ENCODE results near the gene ACY1. TPM values are rescaled to one million over a fixed set of nuclear protein-coding genes. Genes with fewer than 3 reads are reported as not detected.
A peak's percentile ranks its signal among the peaks of the same experiment; 100 is the strongest.

ACY1 gene
- total RNA-seq, 1 experiment from 2014 or later = 62.6 TPM

DNA sequence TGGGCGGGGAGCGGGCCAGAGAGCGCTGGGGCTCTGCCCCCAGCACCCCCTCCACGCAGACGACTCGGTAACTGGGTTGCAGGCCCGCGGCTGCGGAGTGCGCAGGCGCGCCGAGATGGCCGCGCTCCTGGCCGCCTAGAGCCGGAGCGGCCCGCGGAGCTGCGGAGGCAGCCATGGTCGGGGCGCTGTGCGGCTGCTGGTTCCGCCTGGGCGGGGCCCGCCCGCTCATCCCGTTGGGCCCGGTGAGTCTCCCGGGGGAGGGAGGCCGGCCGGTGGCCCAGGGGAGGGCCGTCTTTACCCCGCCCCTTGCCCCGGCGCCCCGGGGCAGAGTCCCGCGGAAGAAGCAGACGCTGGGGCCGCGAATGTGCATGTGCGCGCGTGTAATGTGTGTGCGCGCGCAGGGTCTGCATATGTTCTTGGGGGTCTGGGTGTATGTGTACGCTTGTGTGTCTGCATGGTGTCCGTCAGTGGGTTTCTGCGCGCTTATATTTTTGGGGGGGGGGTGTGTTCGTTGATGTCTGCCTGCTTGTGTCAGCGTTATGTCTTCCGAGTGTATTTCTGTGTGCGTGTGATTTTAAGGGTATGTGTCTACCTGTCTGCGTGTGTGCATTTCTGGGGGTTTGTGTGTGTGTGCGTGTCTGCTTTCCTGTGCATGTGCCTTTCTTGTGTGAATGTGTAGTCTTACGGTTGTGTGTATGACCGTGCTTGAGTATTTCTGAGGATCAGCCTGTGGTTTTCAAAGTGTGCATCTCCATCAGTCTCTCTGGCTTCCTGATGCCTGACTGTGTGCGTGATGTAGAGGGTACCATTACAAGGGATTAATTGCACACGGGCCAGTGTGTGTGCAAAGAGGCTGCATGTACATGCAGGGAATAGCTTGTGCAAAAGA lies 8.1 kb upstream of the ACY1 start, which contains the start of gene ABHD14A:
Gene ABHD14A, plus strand, starts transcription at position 102 of the 889 bp plus-strand sequence. Its CDS starts 72 bp downstream, at position 174.
- WGBS (ENCODE audit: extremely low coverage, insufficient read length, low lambda C conversion rate) = no CpG with 5 or more reads among the region's 63 CpGs
- no peaks in the 10 kb centered on the region; a peak in 3 of 7 replicates for H3K36me3 Mint-ChIP-seq (ENCODE audit: insufficient read depth in 1 of 3, low read depth in 3 of 3)

More for the DNA sequence above, 8.1 kb upstream of the ACY1 start, which contains the start of gene ABHD14A:
- Histone ChIP-seq H3K56ac (ENCODE audit: insufficient read length, low read depth, low read length) (no peak within 1 kb of the TSS), H3K9me3 (ENCODE audit: control insufficient read depth, low read depth, low read length) (no peaks in the 10 kb centered on the region), H4K8ac (replicated peaks; ENCODE audit: insufficient read length, low read depth, low read length) (no peak within 1 kb of the TSS), H2BK15ac (ENCODE audit: low read depth, low read length) (no peak within 1 kb of the TSS), H3K4ac (ENCODE audit: low read depth, low read length) (no peak within 1 kb of the TSS), H2BK5ac (ENCODE audit: insufficient read length, low read length) (no peak within 1 kb of the TSS), H4K91ac (ENCODE audit: insufficient read length, low read depth, low read length) (no peak within 1 kb of the TSS), H3K27me3 (ENCODE audit: insufficient read depth, low read length) (peaks cover 7% of the 10 kb centered on the region; the same call in 1 of the 2 replicates), H4K20me1 (ENCODE audit: control insufficient read depth, insufficient read depth, insufficient read length) (peaks cover 3% of the 10 kb centered on the region), H3T11ph (ENCODE audit: low read length) (no peak within 1 kb of the TSS), H3K4me1 (ENCODE audit: insufficient read depth, low read length) (peaks cover 9% of the 10 kb centered on the region; the same call in 1 of the 2 replicates), H3K14ac (ENCODE audit: insufficient read depth, low read length) (no peak within 1 kb of the TSS), H3K9ac (ENCODE audit: extremely low read depth, insufficient read length, low read length) (no peak within 1 kb of the TSS), H3K27ac (ENCODE audit: insufficient read length, low read depth, low read length) (no peak within 1 kb of the TSS), H2BK20ac (ENCODE audit: low read depth, low read length, poor library complexity, severe bottlenecking) (no peak within 1 kb of the TSS), H3K4me2 (ENCODE audit: insufficient read depth, insufficient read length, low read length) (peak within 1 kb of the TSS; percentile 64), H2BK120ac (ENCODE audit: low read depth, low read length, poor library complexity, severe bottlenecking) (no peak within 1 kb of the TSS), H3K23me2 (ENCODE audit: insufficient read length, low read depth, low read length, poor library complexity, severe bottlenecking) (peaks cover 10% of the 10 kb centered on the region), H2AK5ac (ENCODE audit: insufficient read length, low read length) (no peak within 1 kb of the TSS), H2BK12ac (ENCODE audit: insufficient read length, low read depth, low read length) (no peak within 1 kb of the TSS), H3K18ac (ENCODE audit: insufficient read length, low read depth, low read length) (peak within 1 kb of the TSS; percentile 30), H2AFZ (ENCODE audit: low read length) (no peak within 1 kb of the TSS), H3K23ac (ENCODE audit: insufficient read length, low read depth, low read length) (no peak within 1 kb of the TSS), H3K79me2 (ENCODE audit: insufficient read depth, low read length) (no peaks in the 10 kb centered on the region), H3K79me1 (ENCODE audit: insufficient read depth, low read depth, low read length, poor library complexity, severe bottlenecking) (no peaks in the 10 kb centered on the region), H4K5ac (ENCODE audit: insufficient read length, low read depth, low read length) (no peak within 1 kb of the TSS)
- Mint-ChIP-seq H3K27me3 (ENCODE audit: low read depth) (peaks cover 34% of the 10 kb centered on the region), H3K27ac (peak within 1 kb of the TSS in 1 of 3 experiments; percentile 90; a peak in 2 of 7 replicates), H3K4me1 (peaks cover 15 to 27% of the 10 kb centered on the region in 2 experiments), H3K4me3 (peak within 1 kb of the TSS; percentile 87), H3K9me3 (no peaks in the 10 kb centered on the region)
- peak; percentile 68 for DNase-seq
- no peak for TF ChIP-seq CTCF (conservative IDR thresholded peaks at IDR 0.05)

Data from H9 (cell line).